ENCODE data around the gene PPP2R2C.

The PPP2R2C gene

DNA sequence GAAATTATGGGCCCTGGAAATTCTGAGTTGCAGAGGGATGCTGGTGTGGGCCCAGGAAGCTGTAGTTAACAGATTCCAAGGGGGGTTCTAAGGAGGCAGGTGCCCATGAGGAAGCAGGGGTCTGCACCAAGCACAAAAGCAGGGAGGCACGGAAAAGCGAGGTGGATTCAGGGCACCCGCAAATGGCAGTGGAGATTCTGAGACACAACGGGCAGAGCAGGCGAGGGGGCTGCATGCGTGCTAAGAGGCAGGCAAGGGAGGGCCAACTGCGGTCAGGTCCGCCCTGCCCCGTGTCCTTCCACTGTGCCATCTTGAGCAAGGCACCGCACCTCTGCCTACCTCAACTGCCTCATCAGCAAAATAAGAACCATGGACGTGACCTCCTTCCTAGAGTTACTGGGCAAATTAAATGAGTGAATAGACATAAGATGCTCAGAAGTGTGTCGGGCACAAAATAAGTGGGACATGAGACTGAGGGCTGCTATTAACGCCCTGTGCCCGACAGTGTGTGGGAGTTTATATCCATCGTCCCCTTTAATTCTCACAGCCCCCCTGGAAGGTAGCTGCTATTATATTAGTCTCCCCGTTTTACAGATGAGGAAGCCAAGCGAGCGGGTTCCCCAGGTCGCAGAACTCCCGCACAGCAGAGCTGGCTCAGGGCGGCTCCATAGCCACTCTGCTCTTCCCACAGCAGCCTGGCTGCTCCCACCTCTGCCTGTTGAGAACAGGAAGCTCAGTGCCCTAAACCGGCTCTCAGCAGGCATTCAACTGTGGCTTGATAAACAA is 67.6 kb downstream of the PPP2R2C start:
- DNase-seq (ENCODE audit: insufficient read length, low spot score): no peak

DNA sequence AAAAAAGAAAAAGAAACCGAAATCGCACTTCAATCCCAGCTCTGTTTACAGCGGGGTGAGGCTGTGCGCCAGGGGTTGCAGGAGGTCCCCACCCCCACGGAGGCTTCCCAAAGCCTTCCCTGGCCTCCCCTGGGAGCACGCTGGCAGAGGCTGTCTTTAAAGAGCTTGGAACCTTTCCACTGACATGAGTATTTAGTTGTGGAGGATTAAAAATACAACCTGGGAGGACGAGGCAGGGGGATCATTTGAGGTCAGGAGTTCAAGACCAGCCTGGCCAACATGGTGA is 69.1 kb downstream of the PPP2R2C start:
- no peak for FAIRE-seq
- no peak for DNase-seq (ENCODE audit: insufficient read length, low spot score)

More for the DNA sequence above, 67.6 kb downstream of the PPP2R2C start:
- no peak for FAIRE-seq

DNA sequence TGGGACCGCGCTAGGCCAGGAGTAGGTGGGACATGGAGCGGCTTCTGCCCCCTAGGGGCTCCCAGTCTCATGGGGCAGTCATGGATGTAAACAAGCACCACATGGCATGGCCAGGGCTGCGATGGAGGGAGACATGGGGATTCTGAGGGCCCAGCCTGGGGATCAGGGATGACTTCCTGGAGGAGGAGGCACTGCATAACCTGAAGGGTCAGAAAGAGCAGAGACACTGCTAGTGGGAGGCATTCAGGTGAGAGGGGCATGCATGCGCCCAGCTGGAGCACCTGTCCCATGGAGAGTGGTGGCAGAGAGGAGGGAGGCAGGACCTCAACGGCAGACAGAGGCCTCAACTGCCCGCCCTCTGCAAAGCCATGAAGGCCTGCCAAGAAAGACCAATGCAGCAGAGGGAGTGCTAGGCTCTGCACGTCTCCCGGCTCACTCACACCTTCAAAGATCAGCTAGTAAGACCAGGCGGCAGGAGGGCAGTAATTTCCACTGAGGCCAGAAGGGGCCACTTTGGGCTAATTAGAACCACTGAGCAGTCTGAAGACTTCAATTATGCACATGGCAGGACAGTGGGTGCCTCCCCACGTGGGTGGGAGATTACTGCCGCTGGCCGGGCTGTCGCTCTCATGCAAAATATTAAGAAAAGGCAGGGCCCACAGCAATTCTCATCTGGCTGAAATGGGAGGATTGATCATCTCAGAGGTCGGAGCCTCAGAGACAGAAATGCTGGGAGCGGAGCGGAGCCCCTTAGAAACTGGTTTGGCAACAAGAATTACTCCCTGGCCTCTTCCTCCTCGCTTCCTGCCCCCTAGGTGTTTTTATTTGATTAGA is 69.6 kb downstream of the PPP2R2C start:
- FAIRE-seq (no peak), DNase-seq (ENCODE audit: insufficient read length, low spot score) (no peak)

DNA sequence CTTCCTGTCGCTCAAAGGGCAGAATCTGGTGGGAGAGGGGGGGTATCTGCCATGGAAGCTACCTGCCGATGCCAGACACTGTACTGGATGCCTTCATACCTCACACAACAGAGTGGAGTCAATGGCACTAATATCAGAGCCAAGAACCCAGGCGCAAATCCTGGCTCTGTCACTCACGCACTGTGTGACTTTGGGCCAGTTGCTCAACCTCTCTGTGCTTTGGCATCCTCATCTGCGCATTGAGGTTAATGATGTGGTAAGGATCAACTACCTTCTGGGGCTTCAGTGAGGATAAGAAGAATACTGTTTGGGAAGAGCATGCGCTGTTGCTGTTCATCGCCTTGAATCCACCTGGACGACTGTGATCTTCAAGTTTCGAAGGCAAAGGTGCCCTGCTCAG is 70.6 kb downstream of the PPP2R2C start:
- no peak for DNase-seq (ENCODE audit: insufficient read length, low spot score)
- FAIRE-seq: no peak

DNA sequence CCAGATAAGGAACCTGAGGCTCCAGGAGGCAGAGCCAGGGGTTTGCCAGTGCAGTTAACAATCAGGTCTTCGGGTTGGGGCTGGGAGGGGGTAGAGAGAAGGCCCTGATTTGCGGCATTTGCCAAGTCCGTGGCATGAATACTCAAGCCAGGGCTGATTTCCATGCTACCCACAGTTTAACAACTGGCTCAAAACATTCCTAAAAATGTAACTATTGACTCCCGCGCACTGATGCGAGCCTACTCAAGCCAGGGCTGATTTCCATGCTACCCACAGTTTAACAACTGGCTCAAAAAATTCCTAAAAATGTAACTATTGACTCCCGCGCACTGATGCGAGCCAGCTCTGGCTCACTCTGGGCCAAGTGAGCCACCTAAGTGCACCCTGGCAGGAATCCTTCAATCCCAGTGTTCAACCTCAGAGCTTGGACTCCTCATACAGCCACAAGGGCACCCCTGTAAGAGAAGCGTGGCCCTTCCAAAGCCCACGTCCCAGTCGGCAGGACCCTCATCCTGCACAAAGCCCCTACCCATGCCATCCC is 75.6 kb downstream of the PPP2R2C start:
- no peak for FAIRE-seq
- DNase-seq (ENCODE audit: insufficient read length, low spot score): no peak

DNA sequence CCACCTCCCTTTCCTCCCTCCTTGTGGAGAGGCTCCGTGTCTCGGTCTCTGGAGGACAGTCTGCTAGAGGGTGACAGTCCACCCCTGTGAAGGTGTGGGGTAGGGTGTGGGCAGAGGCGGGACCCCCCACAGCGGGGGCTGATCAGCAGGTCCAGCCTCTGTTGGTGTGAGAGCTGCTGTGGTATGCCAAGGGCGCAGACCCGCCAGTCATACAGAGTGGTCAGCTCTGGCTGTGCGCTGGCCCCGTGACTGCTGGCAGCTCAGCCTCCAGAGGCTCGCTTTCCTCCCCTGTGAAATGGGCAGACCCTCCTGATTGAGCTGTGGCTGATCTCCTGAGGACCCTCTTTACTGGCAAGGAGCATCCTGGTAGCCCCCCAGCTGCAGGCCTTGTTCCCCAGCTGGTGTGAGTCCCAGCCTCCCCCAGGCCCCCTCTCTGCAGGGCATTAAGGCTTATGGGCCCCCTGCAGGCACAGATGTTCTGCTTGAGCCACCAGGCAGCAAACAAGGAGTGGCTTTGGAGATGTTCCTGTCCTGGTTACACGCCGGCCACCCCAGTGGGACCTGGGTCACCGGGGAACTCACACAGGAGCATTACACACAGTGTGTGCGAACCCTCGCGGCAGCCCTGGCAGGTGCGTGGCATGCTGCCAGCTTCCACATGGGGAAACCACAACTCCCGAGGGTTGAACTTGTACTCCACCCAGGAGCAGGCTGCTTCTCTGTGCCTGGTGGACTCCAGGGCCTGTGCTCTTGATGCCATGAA is 76.8 kb downstream of the PPP2R2C start:
- DNase-seq (ENCODE audit: insufficient read length, low spot score) (no peak), FAIRE-seq (no peak)

DNA sequence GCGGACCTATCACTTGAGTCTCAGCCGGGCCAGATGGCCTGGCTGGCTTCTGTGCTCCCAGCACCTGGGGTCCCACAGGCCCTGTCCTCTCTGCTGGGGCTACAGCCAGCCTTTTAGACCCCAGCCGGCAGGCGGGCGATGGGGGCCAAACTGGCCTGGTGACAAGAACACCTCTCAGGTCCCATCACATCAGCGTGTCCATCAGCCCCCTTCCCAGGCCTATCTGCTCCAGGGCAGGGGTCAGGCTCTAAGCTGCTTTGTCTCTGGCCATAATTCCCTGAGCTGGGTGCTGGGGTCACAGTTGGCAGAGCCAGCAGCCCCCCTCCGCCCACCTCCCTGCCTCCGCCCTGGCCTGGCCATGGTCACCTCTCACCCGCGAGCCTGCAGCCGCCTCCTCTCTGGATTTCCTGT is 77.7 kb downstream of the PPP2R2C start:
- no peak for FAIRE-seq
- DNase-seq (ENCODE audit: insufficient read length, low spot score): no peak

DNA sequence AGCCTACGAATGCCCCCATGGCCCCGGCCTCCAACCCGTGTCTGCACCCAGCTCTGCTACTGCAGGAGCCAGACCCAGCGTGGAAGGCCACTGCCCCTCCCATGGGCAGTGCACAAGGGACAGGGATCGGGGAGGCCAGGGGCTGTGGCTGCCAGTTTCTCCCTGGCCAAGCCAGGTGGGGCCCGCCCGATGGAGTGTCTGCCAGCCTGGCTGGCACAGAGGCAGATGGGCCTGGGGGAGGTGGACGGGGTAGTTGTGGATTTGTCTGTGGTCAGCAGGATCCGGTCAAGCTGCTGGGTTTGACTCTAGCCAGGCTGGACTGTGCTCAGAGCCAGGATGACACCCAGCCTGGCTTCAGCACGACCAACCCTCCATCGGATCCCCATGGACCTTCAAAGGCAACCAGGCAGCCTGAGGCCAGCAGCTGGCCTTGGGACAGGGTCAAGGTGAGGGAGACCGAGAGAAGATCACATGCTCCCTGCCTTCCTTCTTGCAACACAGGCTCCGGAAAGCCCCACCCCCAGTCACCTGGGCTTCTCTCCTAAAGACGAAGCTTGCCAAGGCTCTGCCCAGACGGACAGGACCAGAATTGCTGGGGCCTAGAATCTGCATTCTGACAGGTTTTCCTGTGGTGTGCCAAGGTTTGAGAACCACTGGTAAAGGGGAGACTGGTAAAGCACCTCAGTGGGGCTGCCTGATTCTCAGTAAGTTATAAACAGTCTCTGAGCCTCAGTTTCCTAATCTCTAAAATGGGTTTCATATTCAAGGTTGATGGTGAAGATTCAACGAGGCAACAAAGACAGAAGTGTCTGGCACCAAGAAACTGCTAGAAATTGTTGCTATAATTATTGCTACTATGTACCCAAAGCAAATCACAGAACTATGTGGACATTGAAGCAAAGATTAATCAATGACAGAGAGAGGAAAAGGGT is 78.6 kb downstream of the PPP2R2C start:
- DNase-seq (ENCODE audit: insufficient read length, low spot score): no peak
- FAIRE-seq: no peak

DNA sequence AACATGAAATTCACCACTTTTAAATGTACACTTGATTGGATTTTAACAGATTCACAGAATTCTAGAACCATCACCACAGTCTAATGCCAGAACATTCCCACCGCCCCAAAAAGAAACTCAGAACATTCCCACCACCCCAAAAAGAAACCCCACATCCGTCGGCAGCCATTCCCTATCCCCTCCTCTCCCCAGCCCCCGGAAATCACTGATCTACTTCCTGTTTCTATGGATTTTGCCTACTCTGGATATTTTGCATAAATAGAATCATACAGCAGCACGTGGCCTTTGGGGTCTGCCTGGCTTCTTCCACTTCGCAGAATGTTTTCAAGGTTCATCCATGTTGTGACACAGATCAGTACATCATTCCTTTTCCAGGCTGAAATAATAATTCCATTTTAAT is 79.3 kb downstream of the PPP2R2C start:
- no peak for FAIRE-seq

DNA sequence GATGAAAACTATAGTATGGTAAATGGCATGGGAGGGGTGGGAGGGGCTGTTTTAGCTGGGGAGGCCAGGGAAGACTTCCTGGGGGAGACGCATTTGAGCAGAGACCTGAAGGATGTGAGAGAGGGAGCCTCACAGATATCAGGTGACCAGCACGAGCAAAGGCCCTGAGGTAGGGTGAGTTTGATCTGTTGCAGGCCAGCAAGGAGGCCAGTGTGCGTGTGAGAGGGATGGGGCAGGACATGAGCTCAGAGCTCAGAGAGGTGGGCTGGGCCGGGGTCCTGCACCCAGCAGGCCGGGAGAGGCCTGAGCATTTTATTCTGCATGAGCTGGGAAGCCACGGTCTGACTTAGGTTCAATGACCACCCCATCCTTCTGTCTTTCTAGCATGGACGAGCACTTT is 80.0 kb downstream of the PPP2R2C start:
- DNase-seq (ENCODE audit: insufficient read length, low spot score) (no peak), FAIRE-seq (no peak)

More for the DNA sequence above, 79.3 kb downstream of the PPP2R2C start:
- DNase-seq (ENCODE audit: insufficient read length, low spot score): no peak

DNA sequence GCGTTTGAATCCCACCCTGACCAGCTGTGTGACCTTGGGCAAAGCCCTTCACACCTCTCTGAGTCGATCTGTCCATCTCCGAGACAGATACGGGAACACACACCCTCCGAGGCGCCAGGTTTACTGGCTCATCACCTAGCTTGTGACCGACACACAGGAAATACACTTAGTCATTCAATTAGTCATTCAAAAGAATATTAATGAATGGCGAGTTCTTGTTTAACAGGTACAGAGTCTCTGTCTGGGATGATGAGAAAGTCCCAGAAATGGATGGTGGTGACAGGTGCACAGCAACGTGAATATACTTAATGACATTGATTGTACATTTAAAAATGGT is 80.6 kb downstream of the PPP2R2C start:
- FAIRE-seq (no peak), DNase-seq (ENCODE audit: insufficient read length, low spot score) (no peak)

DNA sequence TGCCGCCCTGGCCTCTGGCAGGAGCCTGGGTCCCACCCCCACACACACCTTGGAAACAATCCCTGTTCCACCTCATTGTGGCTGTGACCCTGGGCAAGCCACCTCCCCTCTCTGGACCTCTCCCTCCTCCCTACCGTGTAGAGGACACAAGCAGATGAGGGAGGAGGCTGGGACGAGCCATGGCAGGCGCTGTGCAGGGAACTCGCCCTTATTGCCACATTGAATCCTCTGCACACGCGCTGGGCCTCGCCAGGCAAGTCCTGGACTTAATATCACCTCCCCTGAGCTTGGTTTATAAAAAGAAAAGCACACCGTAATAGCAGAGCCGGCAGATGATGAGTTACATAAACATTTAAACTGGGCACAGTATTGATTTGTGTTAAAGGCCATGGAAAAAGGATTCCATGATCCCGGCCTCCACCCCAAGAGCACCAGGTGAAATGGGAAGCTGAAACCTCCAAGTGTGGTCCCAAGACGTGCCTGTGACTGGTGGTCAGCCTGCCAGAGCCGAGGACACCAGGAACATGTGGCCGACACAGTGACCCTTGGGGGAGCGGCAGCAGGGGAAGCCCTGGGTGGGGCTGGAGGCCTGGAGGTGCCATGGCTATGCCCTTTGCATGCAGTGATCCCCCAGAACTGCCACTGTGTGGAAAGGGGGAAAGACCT is 81.1 kb downstream of the PPP2R2C start:
- FAIRE-seq: no peak

DNA sequence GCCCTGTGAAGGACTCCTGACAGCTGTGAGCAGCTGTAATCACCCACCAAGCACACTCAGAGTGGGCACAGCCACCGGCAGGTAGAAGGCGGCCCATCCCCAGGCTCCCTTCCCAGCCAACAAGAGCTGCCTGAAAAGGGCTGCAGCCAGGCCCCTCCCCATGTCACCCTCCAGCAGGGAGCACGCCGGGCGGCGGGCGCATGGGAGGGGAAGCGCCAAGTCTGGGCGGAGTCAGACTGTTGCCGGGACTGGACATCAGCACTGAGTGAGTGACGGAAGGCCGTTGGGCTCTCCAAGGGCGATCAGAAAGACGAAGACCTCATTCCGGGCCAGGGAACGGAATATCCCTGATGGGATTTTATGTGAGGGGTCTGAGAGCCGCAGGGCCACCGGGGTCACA is 82.1 kb downstream of the PPP2R2C start:
- FAIRE-seq (no peak), DNase-seq (ENCODE audit: insufficient read length, low spot score) (no peak)

More for the DNA sequence above, 81.1 kb downstream of the PPP2R2C start:
- no peak for DNase-seq (ENCODE audit: insufficient read length, low spot score)

DNA sequence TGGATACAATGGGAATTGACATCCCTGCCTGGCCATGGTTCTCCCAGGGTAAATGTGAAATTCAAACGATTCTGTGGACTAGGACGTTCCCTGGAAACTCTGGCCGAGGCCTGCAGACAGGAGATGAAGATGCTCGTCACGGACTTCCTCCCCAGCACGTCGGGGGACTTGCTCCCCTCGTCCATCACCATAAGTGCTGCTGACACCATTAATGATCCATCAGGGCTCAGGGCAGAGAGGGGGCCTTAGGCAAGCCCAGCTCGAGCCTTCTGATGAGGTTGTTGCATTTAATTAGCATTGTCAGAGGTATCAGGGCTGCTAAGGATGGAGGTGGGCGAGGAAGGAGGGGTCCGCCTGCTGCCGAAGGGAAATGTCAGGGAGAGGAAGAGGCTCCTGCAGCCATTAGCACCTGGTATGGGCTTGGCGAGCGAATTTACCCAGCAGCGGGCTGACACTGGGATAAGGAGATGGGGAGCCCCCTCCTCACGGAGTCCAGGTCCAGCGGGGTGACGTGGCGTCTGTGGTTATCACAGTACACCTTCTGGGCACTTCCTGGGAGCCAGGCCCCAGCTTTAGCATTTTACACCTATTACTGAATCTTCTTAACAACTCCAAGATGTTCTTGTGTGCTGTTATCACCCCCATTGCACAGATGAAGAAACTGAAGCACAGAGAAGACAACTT is 83.1 kb downstream of the PPP2R2C start:
- DNase-seq (ENCODE audit: insufficient read length, low spot score) (no peak), FAIRE-seq (no peak)

DNA sequence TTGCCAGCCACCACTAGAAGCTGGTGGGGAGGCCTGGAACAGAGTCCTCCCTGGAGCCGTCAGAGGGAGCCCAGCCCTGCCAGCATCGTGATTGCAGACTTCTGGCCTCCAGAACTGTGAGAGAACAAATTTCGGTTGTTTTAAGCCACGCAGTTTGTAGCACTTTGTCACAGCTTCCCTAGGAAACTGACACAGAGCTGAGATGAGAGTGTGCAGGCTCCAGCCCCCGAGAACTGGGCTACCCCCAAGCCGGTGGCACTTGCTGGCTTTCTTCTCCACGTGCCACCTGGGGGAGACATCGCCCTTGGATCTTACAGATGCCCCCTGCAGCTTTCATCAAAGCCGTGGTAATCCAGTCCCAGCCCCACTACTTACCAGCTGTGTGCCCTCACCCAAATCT is 83.7 kb downstream of the PPP2R2C start:
- FAIRE-seq (no peak), DNase-seq (ENCODE audit: insufficient read length, low spot score) (no peak)

DNA sequence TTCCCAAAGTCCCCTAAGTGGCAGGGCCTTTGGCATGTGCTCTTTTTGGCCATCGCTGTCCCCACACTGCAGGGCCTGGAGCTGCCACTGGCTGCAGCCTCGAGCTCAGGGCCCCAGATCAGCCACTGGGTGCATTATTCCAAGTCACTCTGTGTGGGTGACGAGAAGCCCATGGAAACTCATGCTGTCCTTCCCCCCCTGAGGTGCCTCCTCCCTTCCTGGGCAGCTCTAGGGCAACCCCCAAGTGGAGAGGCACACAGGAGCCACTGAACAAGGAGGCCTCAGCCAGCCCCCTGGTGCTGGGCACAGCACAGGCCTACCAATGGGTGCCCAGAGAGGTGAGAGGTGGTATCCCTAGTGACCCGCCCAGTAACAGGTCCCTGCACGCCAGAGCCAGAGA is 84.5 kb downstream of the PPP2R2C start:
- no peak for DNase-seq (ENCODE audit: insufficient read length, low spot score)
- no peak for FAIRE-seq

DNA sequence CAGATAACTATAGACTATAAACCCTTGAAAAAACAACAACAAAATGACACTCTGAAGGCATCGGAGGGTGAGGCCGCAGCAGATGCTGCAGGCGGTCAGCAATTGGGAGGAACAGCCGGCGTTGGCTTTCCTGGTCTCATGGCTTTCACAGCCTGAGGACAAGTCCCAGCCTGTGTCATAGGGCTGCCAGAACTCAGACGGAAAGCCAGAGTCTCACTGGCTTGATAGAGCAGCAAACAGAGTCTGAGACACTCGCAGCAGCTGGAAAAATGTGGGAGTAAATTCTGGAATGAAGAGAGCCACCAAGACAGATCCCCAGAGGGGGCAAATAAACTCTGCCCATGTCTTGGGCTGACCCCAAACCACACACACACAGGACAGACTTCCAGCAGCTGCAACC is 86.3 kb downstream of the PPP2R2C start:
- DNase-seq (ENCODE audit: insufficient read length, low spot score): no peak
- FAIRE-seq: no peak

DNA sequence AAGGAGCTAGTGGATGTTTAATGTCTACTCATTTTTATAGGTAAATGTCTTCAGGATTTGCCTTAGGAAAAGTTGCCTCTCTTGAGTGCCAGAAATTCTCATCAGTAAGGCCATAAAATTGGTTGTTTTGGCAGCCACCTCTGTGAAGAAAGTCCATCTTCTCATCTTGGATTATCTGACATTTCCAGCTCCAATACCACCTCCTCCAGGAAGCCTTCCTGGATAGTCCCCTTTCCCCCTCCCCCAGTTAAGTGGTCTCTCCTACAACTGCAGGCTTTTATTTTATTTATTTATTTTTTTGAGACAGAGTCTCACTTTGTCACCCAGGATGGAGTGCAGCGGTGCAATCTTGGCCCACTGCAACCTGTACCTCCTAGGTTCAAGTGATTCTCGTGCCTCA is 87.1 kb downstream of the PPP2R2C start:
- no peak for DNase-seq (ENCODE audit: insufficient read length, low spot score)
- FAIRE-seq: no peak

DNA sequence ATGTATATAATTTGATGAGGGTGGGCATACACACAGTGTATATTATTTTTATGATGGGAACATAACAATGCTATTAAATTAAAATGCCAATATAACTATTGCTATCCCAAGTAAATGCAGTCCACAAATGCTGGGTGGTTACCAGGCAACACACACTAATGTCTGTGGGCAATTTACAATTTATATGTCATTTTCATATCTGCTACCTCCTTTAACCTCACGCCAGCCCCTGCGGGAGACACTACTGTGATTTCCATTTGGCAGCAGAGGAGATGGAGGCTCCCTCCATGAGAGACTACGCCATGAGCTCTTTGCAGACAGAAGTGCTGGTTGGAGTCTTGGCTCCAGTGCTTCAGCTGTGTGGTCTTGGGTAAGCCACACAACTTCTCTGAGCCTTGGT is 87.9 kb downstream of the PPP2R2C start:
- FAIRE-seq (no peak), DNase-seq (ENCODE audit: insufficient read length, low spot score) (no peak)

Measured in GM19239 (cell line).